ENCODE results near the gene PWWP2B. TPM values are rescaled to one million over a fixed set of nuclear protein-coding genes. Genes with fewer than 3 reads are reported as not detected.
"Not testable (repeated sequence)": the region's sequence is repeated elsewhere in the genome, so short reads cannot be mapped to it uniquely, and the experiment has no call there.

PWWP2B gene
- total RNA-seq, result 10.6 TPM

DNA sequence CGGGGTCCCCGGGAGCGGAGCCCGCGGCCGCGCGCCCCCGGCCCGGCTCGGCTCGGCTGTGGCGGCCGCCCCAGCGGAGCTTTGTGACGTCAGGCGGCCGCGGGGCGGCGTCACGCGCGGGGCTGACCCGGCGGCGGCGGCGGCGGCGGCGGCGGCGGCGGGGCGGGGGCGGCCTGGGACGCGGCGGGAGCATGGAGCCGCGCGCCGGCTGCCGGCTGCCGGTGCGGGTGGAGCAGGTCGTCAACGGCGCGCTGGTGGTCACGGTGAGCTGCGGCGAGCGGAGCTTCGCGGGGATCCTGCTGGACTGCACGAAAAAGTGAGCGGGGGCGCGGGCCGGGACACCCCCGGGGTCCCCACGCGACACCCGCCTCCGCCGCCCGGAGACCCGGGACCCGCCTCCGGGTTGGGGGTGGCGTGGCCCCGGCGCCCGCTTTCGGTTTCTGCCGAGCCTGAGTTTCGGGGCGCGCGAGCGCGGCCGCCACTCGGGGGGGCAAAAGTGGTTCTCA lies at the start of gene PWWP2B:
TSS of gene PWWP2B (plus strand) at position 165 of the 506 bp plus-strand sequence. CDS start at position 192, 27 bp downstream.
- DNase-seq, result no peak

- no peak for DNase-seq
Observed at GRCh38 chr10:132347211-132347930, 49.6 kb upstream of the PWWP2B start.

- DNase-seq, result no peak
Observed at GRCh38 chr10:132347931-132348267, 49.1 kb upstream of the PWWP2B start.

DNA sequence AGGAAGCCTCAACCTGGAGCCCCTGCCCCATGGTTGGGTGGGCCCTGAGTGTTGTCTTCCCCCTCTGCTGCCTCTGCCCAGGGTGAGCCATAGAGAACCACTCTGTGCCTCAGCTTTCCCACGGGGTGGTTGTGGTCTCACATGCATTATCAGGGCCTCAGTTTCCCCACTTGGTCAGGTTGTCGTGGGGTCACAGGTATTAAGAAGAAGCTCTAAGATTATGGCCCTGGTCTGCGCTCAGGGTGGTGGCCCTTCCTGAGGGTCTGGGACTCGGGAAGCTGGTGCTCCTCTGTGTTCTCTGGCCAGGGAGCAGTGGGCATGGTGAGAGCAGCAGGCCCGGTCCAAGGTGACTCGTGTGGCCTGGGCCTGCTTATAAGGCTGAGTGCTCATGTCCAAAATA lies 47.2 kb upstream of the PWWP2B start:
- DNase-seq, result no peak

DNA sequence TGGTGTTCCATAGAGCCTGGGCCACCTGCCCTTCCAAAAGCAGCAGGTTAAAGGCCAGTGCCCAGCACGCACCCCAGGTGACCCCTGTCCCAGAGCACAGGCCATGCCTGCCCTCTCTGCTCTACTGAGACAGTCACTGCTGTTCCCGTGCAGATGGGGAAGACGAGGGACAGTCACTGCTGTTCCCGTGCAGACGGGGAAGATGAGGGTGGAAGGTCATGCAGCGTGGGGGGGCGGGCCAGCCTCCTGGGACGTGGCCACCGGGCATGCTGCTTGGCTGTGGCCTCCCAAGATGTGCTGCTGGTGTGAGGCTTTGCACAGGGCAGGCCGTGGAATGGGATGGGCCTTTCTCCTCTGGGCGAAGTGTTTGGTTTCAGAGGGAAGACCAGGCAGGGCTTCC lies 46.6 kb upstream of the PWWP2B start:
- no peak for DNase-seq

GRCh38 chr10:132350946-132351345 lies 46.1 kb upstream of the PWWP2B start:
- DNase-seq, result no peak

GRCh38 chr10:132351611-132352010 lies 45.4 kb upstream of the PWWP2B start:
- no peak for DNase-seq

DNA sequence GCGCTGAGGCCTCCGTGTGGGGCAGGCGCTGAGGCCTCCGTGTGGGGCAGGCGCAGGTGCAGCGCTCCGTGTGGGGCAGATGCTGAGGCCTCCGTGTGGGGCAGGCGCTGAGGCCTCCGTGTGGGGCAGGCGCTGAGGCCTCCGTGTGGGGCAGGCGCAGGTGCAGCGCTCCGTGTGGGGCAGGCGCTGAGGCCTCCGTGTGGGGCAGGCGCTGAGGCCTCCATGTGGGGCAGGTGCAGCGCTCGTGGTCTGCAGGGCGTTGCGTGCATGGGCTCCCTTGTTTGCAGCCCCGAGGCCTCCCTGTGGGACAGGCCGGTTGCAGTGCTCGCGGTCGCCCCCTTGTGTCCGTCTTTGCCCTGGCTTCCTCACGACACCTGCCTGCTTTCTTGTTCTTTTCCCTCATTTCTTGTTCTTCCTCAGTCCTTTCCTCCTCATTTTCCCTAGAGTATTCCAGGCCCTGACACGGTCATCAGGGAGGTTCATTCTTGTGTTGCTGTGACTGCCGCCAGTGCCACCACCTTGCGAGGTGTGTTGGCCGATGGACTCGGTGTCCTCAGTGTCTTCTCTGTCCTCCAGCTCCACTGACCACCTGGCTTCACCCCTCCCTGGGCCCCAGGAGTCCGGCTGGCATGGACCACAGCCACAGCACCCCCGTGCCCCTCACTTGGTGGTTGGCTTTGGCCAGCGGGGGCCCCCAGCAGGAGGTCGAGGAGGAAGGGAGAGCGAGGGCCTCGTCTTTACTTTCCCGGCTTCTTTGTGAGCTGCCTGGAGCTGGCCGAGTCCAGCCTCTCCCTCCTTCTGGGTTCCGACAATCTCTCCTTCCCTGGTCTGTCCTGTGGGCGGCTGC lies 44.3 kb upstream of the PWWP2B start:
- DNase-seq, result not testable (repeated sequence)

GRCh38 chr10:132353456-132354355 lies 43.3 kb upstream of the PWWP2B start:
- DNase-seq, result no peak

DNA sequence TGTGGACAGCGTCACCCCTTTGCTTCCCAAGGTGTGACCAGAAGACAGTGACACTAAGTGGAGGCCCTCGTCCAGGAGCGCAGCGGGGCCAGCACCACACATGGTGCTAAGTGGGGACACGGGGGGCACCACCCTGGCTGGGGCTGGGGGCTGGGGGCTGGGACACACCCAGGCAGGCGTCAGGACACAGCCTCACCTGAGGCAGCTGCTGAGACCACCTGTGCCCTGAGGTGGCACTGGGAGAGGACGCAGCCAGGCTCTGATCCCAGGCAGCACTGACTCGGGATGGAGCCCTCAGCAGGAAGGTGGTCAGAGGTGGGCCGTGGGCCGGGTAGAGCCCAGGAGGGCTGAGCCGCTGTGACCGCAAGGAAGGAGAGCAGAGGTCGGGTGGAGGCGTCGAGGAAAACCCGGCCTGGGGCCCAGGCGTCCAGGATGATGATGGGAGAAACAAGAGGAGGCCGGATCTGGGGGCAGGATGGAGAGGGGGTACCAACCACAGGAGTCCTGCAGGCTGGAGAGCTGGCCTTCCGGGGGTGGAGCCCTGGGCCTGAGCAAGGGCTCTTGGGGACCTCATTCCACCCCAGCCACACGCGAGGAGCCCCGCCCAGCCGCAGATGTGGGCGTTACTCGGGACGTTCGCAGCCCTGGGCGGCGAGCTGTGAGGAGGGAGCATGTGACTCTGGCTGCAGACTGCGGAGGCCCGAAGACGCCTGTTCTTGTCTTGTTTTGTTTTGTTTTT lies 42.5 kb upstream of the PWWP2B start:
- DNase-seq, result no peak

- DNase-seq, result no peak
Observed at GRCh38 chr10:132355297-132355696, 41.7 kb upstream of the PWWP2B start.

DNA sequence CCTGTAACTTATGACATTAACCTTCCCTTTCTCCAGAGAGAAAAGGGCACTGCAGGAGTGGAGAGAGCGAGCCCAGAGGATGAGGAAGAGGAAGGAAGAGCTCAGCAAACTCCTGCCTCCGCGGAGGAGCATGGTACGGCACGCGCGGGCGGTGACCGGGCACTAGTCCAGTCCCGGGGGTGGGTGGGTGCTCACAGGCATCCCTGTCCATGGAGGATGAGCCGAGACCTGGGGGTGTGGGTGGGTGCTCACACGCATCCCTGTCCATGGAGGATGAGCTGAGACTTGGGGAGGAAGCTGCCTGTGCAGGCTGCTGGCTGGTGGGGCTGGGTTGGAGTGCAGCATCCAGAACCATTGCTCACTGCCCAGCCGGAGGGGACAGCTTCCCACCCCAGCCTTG lies 41.2 kb upstream of the PWWP2B start:
- DNase-seq, result no peak

GRCh38 chr10:132356621-132357195 lies 40.3 kb upstream of the PWWP2B start:
- no peak for DNase-seq

DNA sequence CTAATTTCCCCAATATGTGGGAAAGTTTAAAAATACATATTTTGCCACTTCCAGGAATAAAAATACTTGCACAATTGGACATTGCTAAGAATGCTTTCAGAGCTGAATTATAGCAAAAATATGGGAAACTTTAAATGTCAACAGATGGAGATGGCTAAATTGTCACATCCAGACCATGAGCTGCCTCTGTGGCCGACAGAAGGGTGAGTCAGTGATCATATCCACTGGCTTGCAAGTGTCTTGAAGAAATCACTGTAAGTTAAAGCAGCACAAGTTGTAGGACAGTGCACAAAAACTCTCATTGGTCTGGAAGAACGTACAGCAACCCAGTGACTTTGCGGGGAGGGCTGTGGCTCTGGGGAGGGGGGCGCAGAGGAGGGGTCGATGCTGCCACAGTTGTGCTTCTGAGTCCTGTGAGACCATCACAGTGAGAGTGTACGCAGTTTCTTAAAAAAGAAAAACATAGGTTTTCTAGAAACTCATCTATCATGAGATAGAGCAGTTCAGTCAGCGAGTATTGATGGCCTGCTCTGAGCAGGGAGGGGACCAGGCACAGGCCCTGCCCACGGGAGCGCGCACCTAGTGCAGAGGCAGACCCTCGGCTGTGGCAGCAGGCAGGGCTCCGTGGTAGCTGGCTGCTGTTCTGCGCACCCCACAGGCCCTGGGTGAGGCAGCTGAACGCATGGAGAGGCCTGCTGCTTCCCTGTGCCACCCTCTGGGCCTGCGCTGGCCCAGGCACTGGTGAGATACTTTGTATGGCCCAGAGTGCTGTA lies 39.5 kb upstream of the PWWP2B start:
- no peak for DNase-seq

DNA sequence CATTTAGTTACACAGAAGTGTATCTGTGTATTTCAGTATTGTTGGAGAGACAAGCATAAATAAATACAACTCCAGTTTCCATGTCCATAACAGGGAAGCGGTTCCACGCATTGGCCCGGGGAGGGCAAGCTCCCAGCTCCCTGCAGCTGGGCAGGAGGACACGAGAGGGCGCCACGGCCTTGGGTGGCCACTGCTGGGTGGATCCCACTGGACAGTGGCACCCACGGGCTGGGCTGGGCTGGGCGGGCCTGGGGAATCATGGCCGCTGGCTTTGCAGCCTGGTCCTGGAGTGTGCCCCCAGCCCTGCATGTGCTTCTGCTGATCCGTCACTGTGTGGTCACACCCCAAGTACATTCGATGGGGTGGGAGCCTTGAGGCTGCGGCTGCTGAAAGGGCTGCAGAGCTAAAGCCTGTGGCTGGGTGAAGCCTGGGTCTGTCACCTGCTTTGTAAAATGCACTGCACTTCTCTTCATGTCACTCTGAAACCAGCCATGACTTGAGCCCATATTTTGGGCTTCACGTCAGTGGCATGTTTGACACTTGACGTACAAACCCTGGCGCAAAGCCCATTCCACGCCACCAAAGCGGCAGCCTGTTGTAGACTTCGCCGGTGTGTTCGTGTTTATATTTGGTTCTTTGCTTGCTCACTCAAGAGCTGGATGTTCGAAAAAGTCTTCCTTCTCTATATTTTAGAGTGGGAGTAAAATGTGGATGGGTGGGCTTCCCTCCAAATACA lies 37.5 kb upstream of the PWWP2B start:
- no peak for DNase-seq

DNA sequence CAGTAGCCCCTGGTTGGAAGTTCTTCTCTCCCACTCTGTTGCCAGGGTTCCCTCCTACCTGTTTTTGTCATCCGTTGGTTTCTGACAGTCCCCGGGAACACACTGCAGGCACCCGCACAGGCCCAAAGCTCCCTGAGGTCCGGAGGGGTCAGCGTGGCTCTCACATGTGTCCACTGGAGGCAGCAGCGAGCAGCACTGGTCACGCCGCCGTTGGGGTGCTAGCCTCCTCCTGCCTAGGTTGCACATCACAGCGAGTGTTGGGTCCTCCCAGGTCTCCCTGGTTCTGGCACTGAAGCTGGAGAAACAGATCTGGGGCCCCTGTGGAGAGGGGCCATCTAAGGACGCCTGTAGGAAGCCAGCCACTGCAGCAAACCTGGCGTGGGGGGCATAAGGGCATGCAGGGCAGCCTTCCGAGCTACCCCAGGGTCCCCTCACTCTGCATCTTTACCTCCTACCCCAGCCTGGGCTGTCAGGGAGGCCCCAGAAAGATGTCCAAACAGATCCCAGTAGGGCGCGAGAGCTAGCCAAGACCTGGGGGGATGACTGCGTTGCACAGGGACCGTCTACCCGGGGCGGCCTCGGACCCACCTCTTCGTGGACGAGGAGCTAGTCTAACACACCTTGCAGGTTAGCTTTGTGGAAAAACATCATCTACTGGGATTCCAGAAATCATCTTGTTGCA lies 36.1 kb upstream of the PWWP2B start:
- DNase-seq, result no peak

- no peak for DNase-seq
Observed at GRCh38 chr10:132361581-132362101, 35.4 kb upstream of the PWWP2B start.

DNA sequence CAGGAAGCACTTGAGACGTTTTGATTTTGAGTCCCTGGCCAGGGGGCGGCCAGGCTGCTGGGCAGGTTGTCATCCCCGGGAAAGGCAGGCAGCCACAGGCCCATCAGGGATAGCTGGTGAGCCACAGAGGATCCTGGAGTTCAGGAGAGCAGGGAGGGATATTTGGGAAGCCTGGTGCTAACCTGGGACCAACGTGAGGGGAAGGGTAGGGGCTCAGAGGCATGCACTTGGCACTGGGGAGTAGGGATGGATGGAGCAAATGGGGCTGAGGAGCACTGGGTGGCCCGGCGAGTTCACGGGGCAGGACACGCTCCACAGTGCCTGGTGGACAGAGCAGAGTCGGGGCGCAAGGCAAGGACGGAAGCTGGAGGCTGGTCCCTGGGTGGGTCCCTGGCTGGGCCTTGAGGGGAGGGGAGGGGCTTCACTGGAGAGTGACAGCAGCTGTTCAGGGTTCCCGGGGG lies 34.8 kb upstream of the PWWP2B start:
- no peak for DNase-seq

DNA sequence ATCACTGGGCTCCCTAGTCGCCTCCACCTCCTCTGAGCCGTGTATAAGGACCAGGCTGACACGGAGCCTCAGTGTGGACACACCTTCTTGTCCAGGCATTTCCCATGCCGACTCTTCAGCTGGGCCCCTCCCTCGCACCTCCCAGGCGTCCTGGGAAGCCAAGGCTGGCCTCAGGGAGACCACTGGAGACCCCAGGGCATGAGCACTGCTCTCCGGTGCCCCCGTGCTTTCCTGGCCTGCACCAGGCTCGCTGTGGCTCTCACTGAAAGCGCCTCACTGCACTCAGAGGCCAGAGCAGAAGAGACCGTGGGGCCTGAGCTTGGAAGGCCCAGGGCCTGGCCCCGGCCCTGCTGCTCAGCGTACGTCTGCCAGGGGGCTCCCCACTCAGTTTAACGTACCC lies 33.6 kb upstream of the PWWP2B start:
- DNase-seq, result no peak

Measured in skin of body (tissue), 2 donors.